GM10266 (cell line): Measurements from ENCODE around the gene PIP5K1B.
A peak's percentile ranks its signal among the peaks of the same experiment; 100 is the strongest.

Source experiments
- DNase-seq: peaks from one replicate; pipeline ENCODE4 v3.0.0; 2012; ENCODE audit errors: extremely low spot score
- CTCF ChIP-seq: IDR thresholded peaks from 2 replicates; pipeline ENCODE4 v1.5.1; 2012; ENCODE audit warnings: mild to moderate bottlenecking, low read depth; ENCODE audit not compliant: control insufficient read depth, insufficient read depth; ENCODE audit errors: missing control alignments

The PIP5K1B gene

GRCh38 chr9:68878450-68878849, 173.4 kb downstream of the PIP5K1B start:
- TF ChIP-seq CTCF: no peak
- no peak for DNase-seq

- DNase-seq: no peak
- no peak for TF ChIP-seq CTCF
Observed at GRCh38 chr9:68883224-68883623, 178.2 kb downstream of the PIP5K1B start.

- no peak for TF ChIP-seq CTCF
Observed at GRCh38 chr9:68887232-68887631, 182.2 kb downstream of the PIP5K1B start.

GRCh38 chr9:68894502-68894901, 189.5 kb downstream of the PIP5K1B start:
- no peak for TF ChIP-seq CTCF
- no peak for DNase-seq

More at GRCh38 chr9:68887232-68887631, 182.2 kb downstream of the PIP5K1B start:
- no peak for DNase-seq

- DNase-seq: peak; percentile 36
Observed at GRCh38 chr9:68895741-68896478, 190.9 kb downstream of the PIP5K1B start.

GRCh38 chr9:68896486-68896885, 191.4 kb downstream of the PIP5K1B start:
- no peak for TF ChIP-seq CTCF
- no peak for DNase-seq

More at GRCh38 chr9:68895741-68896478, 190.9 kb downstream of the PIP5K1B start:
- TF ChIP-seq CTCF: no peak

GRCh38 chr9:68897577-68898145, 192.6 kb downstream of the PIP5K1B start:
- no peak for DNase-seq
- TF ChIP-seq CTCF: no peak
